GM23338 (cell line): ENCODE data around the gene TBC1D16. TPM values are rescaled to one million over a fixed set of nuclear protein-coding genes. Genes with fewer than 3 reads are reported as not detected.

ENCODE experiments used
- ATAC-seq: fragments of 200-7000 bp; cut with Tn5 transposase; 3 replicates; pipeline ENCODE4 v1.9.1; 2020
- DNase-seq: peaks from one replicate; pipeline ENCODE4 v3.0.0-alpha.2; 2015; ENCODE audit warnings: low spot score
- H2AFZ ChIP-seq: fragments of 200-600 bp; sonication (generic); 2 replicates; pipeline ENCODE4 v1.8.0; 2016; ENCODE audit warnings: antibody characterized with exemption, mild to moderate bottlenecking, moderate library complexity
- H3F3A ChIP-seq: fragments of 200-600 bp; sonication (generic); replicated peaks from 2 replicates; pipeline ENCODE4 v1.8.0; 2017; ENCODE audit warnings: antibody characterized with exemption, mixed run types, low read depth
- H3K27ac ChIP-seq: fragments of 200-600 bp; sonication (generic); 2 replicates; pipeline ENCODE4 v1.6.1; 2016; ENCODE audit warnings: low read depth
- H3K27me3 ChIP-seq: fragments of 200-600 bp; sonication (generic); 2 replicates; pipeline ENCODE4 v1.8.0; 2016; ENCODE audit warnings: mild to moderate bottlenecking, mixed run types, moderate library complexity; ENCODE audit not compliant: insufficient read depth
- H3K36me3 ChIP-seq: fragments of 200-600 bp; sonication (generic); 2 replicates; pipeline ENCODE4 v1.8.0; 2016; ENCODE audit warnings: mild to moderate bottlenecking; ENCODE audit not compliant: insufficient read depth
- H3K4me1 ChIP-seq: fragments of 200-600 bp; sonication (generic); 2 replicates; pipeline ENCODE4 v1.8.0; 2016; ENCODE audit warnings: mild to moderate bottlenecking, moderate library complexity; ENCODE audit not compliant: insufficient read depth
- H3K4me2 ChIP-seq: fragments of 200-600 bp; sonication (generic); 2 replicates; pipeline ENCODE4 v1.7.1; 2017; ENCODE audit warnings: mixed run types
- H3K4me3 ChIP-seq: fragments of 200-600 bp; sonication (generic); 2 replicates; pipeline ENCODE4 v1.6.1; 2016; ENCODE audit warnings: mixed run types
- H3K79me2 ChIP-seq: fragments of 200-600 bp; sonication (generic); replicated peaks from 2 replicates; pipeline ENCODE4 v1.8.0; 2017; ENCODE audit warnings: mild to moderate bottlenecking; ENCODE audit not compliant: insufficient read depth
- H3K9me2 ChIP-seq: fragments of 200-600 bp; sonication (generic); 2 replicates; pipeline ENCODE4 v1.8.0; 2017; ENCODE audit not compliant: insufficient read depth
- H4K20me1 ChIP-seq: fragments of 200-600 bp; sonication (generic); replicated peaks from 2 replicates; pipeline ENCODE4 v1.8.0; 2017; ENCODE audit warnings: mild to moderate bottlenecking; ENCODE audit not compliant: insufficient read depth
- H3K27ac Mint-ChIP-seq: 2 replicates; pipeline ENCODE4 v1.8.0; 2020; ENCODE audit warnings: inconsistent platforms, mild to moderate bottlenecking, moderate library complexity, mixed read lengths
- H3K27me3 Mint-ChIP-seq: 3 replicates; pipeline ENCODE4 v1.8.0; 2022; ENCODE audit warnings: low read depth, mild to moderate bottlenecking, moderate library complexity, mixed read lengths, inconsistent platforms; ENCODE audit not compliant: insufficient read depth, poor library complexity
- H3K36me3 Mint-ChIP-seq: 3 replicates; pipeline ENCODE4 v1.8.0; 2021; ENCODE audit warnings: low read depth, mild to moderate bottlenecking, inconsistent platforms, moderate library complexity, mixed read lengths
- H3K4me1 Mint-ChIP-seq: 3 replicates; pipeline ENCODE4 v1.8.0; 2020; ENCODE audit warnings: mild to moderate bottlenecking, inconsistent platforms, mixed read lengths
- H3K4me3 Mint-ChIP-seq: 3 replicates; pipeline ENCODE4 v1.8.0; 2021; ENCODE audit warnings: moderate library complexity, mild to moderate bottlenecking, inconsistent platforms, mixed read lengths
- H3K9me3 Mint-ChIP-seq: 3 replicates; pipeline ENCODE4 v1.8.0; 2020; ENCODE audit warnings: moderate library complexity, mild to moderate bottlenecking, inconsistent platforms, mixed read lengths
- CREB1 ChIP-seq: fragments of 250-450 bp; sonication (Bioruptor Pico); IDR thresholded peaks from 2 replicates; pipeline ENCODE4 v1.5.0; 2020; ENCODE audit warnings: low read depth, mild to moderate bottlenecking, moderate library complexity
- CTCF ChIP-seq, 2 experiments: fragments of 200-600 bp in 1 of 2; sonication (generic) in 1 of 2; conservative IDR thresholded peaks; 2 replicates each; pipeline versions ENCODE4 v1.5.1 to v1.6.1; 2016 to 2017; ENCODE audit warnings: antibody characterized with exemption in 2 of 2, low read depth in 2 of 2, mild to moderate bottlenecking in 2 of 2, moderate library complexity in 1 of 2
- ETS1 ChIP-seq: IDR thresholded peaks from 2 replicates; pipeline ENCODE4 v1.6.1; 2016; ENCODE audit warnings: antibody characterized with exemption
- EZH2 ChIP-seq: fragments of 200-600 bp; sonication (generic); IDR thresholded peaks from one replicate; pipeline ENCODE4 v1.8.0; 2017; ENCODE audit warnings: antibody characterized with exemption, mild to moderate bottlenecking, low read depth; ENCODE audit not compliant: unreplicated experiment
- EZH2phosphoT487 ChIP-seq: fragments of 200-600 bp; sonication (generic); IDR thresholded peaks from one replicate; pipeline ENCODE4 v1.8.1; 2018; ENCODE audit warnings: antibody characterized with exemption; ENCODE audit not compliant: unreplicated experiment
- JUNB ChIP-seq: IDR thresholded peaks from one replicate; pipeline ENCODE4 v1.6.1; 2016; ENCODE audit warnings: antibody characterized with exemption; ENCODE audit not compliant: unreplicated experiment
- NANOG ChIP-seq: IDR thresholded peaks from 2 replicates; pipeline ENCODE4 v1.6.1; 2016; ENCODE audit warnings: antibody characterized with exemption, borderline replicate concordance
- POLR2AphosphoS5 ChIP-seq: IDR thresholded peaks from 2 replicates; pipeline ENCODE4 v1.6.1; 2016; ENCODE audit warnings: antibody characterized with exemption, low read depth
- REST ChIP-seq: IDR thresholded peaks from one replicate; pipeline ENCODE4 v1.6.1; 2018; ENCODE audit warnings: antibody characterized with exemption; ENCODE audit not compliant: unreplicated experiment
- STAT1 ChIP-seq: IDR thresholded peaks from one replicate; pipeline ENCODE4 v1.6.1; 2016; ENCODE audit warnings: antibody characterized with exemption; ENCODE audit not compliant: unreplicated experiment
- ZNF114 ChIP-seq: fragments of 250-450 bp; sonication (Bioruptor Pico); IDR thresholded peaks from 2 replicates; pipeline ENCODE4 v1.5.0; 2020; ENCODE audit warnings: mild to moderate bottlenecking, moderate library complexity
- ZNF331 ChIP-seq: fragments of 250-450 bp; sonication (Bioruptor Pico); IDR thresholded peaks from 2 replicates; pipeline ENCODE4 v1.5.0; 2020; ENCODE audit warnings: low read depth, mild to moderate bottlenecking, moderate library complexity
- ZNF462 ChIP-seq: fragments of 250-450 bp; sonication (Bioruptor Pico); IDR thresholded peaks from 2 replicates; pipeline ENCODE4 v1.5.0; 2020; ENCODE audit warnings: mild to moderate bottlenecking, moderate library complexity
- polyA plus RNA-seq: library from polyadenylated mRNA; unstranded; fragments of >200 nt; fragmentation: Nextera tagmentation; extraction: Ambion mirVana; gene quantifications from 2 replicates; pipeline ENCODE4 v1.2.1, GENCODE V29; 2016
- total RNA-seq: library from RNA; depleted of rRNA; stranded (reverse); fragments of >200 nt; shearing (Covaris generic); gene quantifications from 2 replicates; pipeline ENCODE4 v1.2.3, GENCODE V29; 2014

The TBC1D16 gene
- total and polyA plus RNA-seq, 2 experiments from 2014 or later: 16.7 to 104 TPM

- H3K27ac ChIP-seq: 0 out of 2 replicates have a peak overlapping the region, but pooled peaks have one; percentile 26
- peaks cover 10% of the 10 kb centered on the region for H3K9me3 Mint-ChIP-seq
- ATAC-seq (peak; percentile 8; the same call in 1 of the 3 replicates), DNase-seq (no peak)
- H3K9me2 ChIP-seq: no peaks in the 10 kb centered on the region
- H3K36me3 Mint-ChIP-seq: peaks cover 31% of the 10 kb centered on the region
- H3K27me3 ChIP-seq: no peaks in the 10 kb centered on the region
- H3K79me2 ChIP-seq: peaks cover 44% of the 10 kb centered on the region
- TF ChIP-seq REST (no peak), STAT1 (no peak), EZH2phosphoT487 (no peak), CREB1 (CRISPR knock-in tag) (no peak), POLR2AphosphoS5 (no peak), ZNF114 (CRISPR knock-in tag) (no peak), ZNF331 (no peak), ETS1 (no peak), NANOG (no peak), JUNB (no peak), EZH2 (no peak), ZNF462 (no peak), CTCF (conservative IDR thresholded peaks at IDR 0.05; ENCODE audit: low read depth in 2 of 2) (no peak)
- H3K36me3 ChIP-seq: peaks cover 4% of the 10 kb centered on the region; the same call in 1 of the 2 replicates
- H3K27me3 Mint-ChIP-seq: peaks cover 11% of the 10 kb centered on the region
- peaks cover 5% of the 10 kb centered on the region; the same call in 1 of the 2 replicates for H3F3A ChIP-seq
- H2AFZ ChIP-seq: no peak overlapping the region
- peaks cover 20% of the 10 kb centered on the region for H4K20me1 ChIP-seq
- no peak overlapping the region for H3K4me3 ChIP-seq
- H3K4me3 Mint-ChIP-seq: no peak overlapping the region; the same call in 2 of the 3 replicates
- H3K4me1 Mint-ChIP-seq: peaks cover 7% of the 10 kb centered on the region
- H3K4me1 ChIP-seq: no peaks in the 10 kb centered on the region; the same call in 1 of the 2 replicates
- peak overlapping the region; percentile 62; the same call in 1 of the 2 replicates for H3K27ac Mint-ChIP-seq
- no peak overlapping the region for H3K4me2 ChIP-seq
Measured at GRCh38 chr17:80012765-80013741, 22.6 kb downstream of the TBC1D16 start.
